ENCODE measurements around the gene SASH3. TPM values are rescaled to one million over a fixed set of nuclear protein-coding genes. Genes with fewer than 3 reads are reported as not detected.

SASH3 gene
- total RNA-seq, 1 donor from 2014 or later, result not detected

- H3K36me3 Mint-ChIP-seq (ENCODE audit: unreplicated experiment), result no peaks in the 10 kb centered on the region
- no peaks in the 10 kb centered on the region for H3K4me1 Mint-ChIP-seq (ENCODE audit: unreplicated experiment)
- no peak overlapping the region for H3K4me3 Mint-ChIP-seq (ENCODE audit: unreplicated experiment)
- H3K9me3 Mint-ChIP-seq (ENCODE audit: unreplicated experiment), result no peaks in the 10 kb centered on the region
- no peak overlapping the region for H3K27ac Mint-ChIP-seq (ENCODE audit: unreplicated experiment)
- TF ChIP-seq CTCF (IDR thresholded peaks at IDR 0.05), result no peak
- no peaks in the 10 kb centered on the region for H3K27me3 Mint-ChIP-seq (ENCODE audit: unreplicated experiment)
- DNase-seq (ENCODE audit: extremely low spot score, unreplicated experiment), result no peak
These were observed 8.8 kb downstream of the SASH3 start for GRCh38 chrX:129788527-129788926.

GRCh38 chrX:129790146-129790545 is 10.4 kb downstream of the SASH3 start:
- no peak for TF ChIP-seq CTCF (IDR thresholded peaks at IDR 0.05)
- Mint-ChIP-seq H3K9me3 (ENCODE audit: unreplicated experiment) (no peaks in the 10 kb centered on the region), H3K27ac (ENCODE audit: unreplicated experiment) (no peak overlapping the region), H3K36me3 (ENCODE audit: unreplicated experiment) (no peaks in the 10 kb centered on the region), H3K4me3 (ENCODE audit: unreplicated experiment) (no peak overlapping the region), H3K4me1 (ENCODE audit: unreplicated experiment) (no peaks in the 10 kb centered on the region), H3K27me3 (ENCODE audit: unreplicated experiment) (no peaks in the 10 kb centered on the region)
- DNase-seq (ENCODE audit: extremely low spot score, unreplicated experiment), result no peak

- H3K27ac Mint-ChIP-seq (ENCODE audit: unreplicated experiment), result no peak overlapping the region
- TF ChIP-seq CTCF (IDR thresholded peaks at IDR 0.05), result no peak
- H3K9me3 Mint-ChIP-seq (ENCODE audit: unreplicated experiment), result no peaks in the 10 kb centered on the region
- H3K4me3 Mint-ChIP-seq (ENCODE audit: unreplicated experiment), result no peak overlapping the region
- H3K36me3 Mint-ChIP-seq (ENCODE audit: unreplicated experiment), result no peaks in the 10 kb centered on the region
- H3K4me1 Mint-ChIP-seq (ENCODE audit: unreplicated experiment), result no peaks in the 10 kb centered on the region
- no peak for DNase-seq (ENCODE audit: extremely low spot score, unreplicated experiment)
- H3K27me3 Mint-ChIP-seq (ENCODE audit: unreplicated experiment), result no peaks in the 10 kb centered on the region
These were observed 11.1 kb downstream of the SASH3 start for GRCh38 chrX:129790808-129791207.

GRCh38 chrX:129791336-129791735 is 11.6 kb downstream of the SASH3 start:
- no peak overlapping the region for H3K27ac Mint-ChIP-seq (ENCODE audit: unreplicated experiment)

GRCh38 chrX:129791961-129792570 is 12.3 kb downstream of the SASH3 start:
- DNase-seq (ENCODE audit: extremely low spot score, unreplicated experiment), result no peak
- Mint-ChIP-seq H3K27me3 (ENCODE audit: unreplicated experiment) (no peaks in the 10 kb centered on the region), H3K27ac (ENCODE audit: unreplicated experiment) (no peak overlapping the region), H3K9me3 (ENCODE audit: unreplicated experiment) (no peaks in the 10 kb centered on the region), H3K36me3 (ENCODE audit: unreplicated experiment) (no peaks in the 10 kb centered on the region), H3K4me1 (ENCODE audit: unreplicated experiment) (no peaks in the 10 kb centered on the region), H3K4me3 (ENCODE audit: unreplicated experiment) (no peak overlapping the region)
- TF ChIP-seq CTCF (IDR thresholded peaks at IDR 0.05), result no peak

More at GRCh38 chrX:129791336-129791735, 11.6 kb downstream of the SASH3 start:
- Mint-ChIP-seq H3K36me3 (ENCODE audit: unreplicated experiment) (no peaks in the 10 kb centered on the region), H3K4me1 (ENCODE audit: unreplicated experiment) (no peaks in the 10 kb centered on the region), H3K27me3 (ENCODE audit: unreplicated experiment) (no peaks in the 10 kb centered on the region), H3K4me3 (ENCODE audit: unreplicated experiment) (no peak overlapping the region), H3K9me3 (ENCODE audit: unreplicated experiment) (no peaks in the 10 kb centered on the region)
- no peak for TF ChIP-seq CTCF (IDR thresholded peaks at IDR 0.05)
- no peak for DNase-seq (ENCODE audit: extremely low spot score, unreplicated experiment)

Measured in osteocyte (in vitro differentiated cells).